Measurements from ENCODE around the gene FRMPD1. TPM values are rescaled to one million over a fixed set of nuclear protein-coding genes. Genes with fewer than 3 reads are reported as not detected.
"Not testable (repeated sequence)": the region's sequence is repeated elsewhere in the genome, so short reads cannot be mapped to it uniquely, and the experiment has no call there.

Gene FRMPD1
- total RNA-seq, 1 donor from 2014 or later: 6.3 TPM

DNA sequence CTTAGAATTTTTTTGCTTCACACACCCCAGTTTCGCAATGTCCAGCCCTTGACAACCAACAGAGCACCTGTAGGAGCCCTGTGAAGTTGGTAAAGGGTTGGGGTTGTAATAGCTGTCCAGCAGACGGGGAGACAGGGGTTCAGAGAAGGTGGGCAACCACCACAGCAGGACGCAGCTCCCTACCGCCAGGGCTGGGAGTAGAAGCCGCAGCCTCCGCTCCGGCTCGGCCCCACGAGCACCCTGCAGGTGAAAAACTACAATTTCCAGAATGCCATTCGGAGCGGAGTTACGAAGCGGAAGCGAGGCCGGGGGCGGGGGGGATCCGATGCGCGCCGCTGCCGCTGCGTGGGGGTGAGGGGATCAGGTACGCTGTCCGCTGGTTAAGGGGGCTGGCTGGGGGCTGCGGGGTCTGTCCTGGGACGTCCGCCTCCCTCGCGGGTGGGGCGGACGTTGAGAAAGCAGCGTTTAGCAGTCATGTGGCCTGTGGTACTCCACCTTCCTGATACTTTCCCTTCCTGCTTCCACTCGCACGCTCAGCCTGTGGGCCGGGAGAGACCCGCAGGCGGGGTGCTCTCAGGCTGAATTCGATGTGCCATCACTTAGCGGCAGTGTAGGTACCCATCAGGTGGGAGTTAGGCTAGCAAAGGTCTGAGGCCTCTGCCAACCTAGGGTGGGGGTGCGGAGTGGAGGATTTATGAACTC is 102.9 kb downstream of the FRMPD1 start, which contains the start of gene TRMT10B:
TSS of gene TRMT10B (plus strand) at position 317 of the 702 bp plus-strand sequence. CDS start 8,127 bp downstream, outside the sequence.
- peak within 1 kb of the TSS; percentile 81 to 87 (median 82) for H3K9ac ChIP-seq (ENCODE audit: low read depth in 1 of 3, low read length in 3 of 3)
- H3K36me3 ChIP-seq (ENCODE audit: control insufficient read depth in 3 of 3, insufficient read depth in 3 of 3, low read length in 3 of 3): no peaks in the 10 kb centered on the region
- no peaks in the 10 kb centered on the region for H3K27me3 ChIP-seq (ENCODE audit: control insufficient read depth in 3 of 3, insufficient read depth in 3 of 3, low read length in 3 of 3)
- peak within 1 kb of the TSS; percentile 88 to 96 (median 94) for H3K4me3 ChIP-seq (ENCODE audit: low read length in 3 of 3)
- no peaks in the 10 kb centered on the region for H3K9me3 ChIP-seq (ENCODE audit: control insufficient read depth in 3 of 3, low read length in 3 of 3)
- peak within 1 kb of the TSS; percentile 26 for H3K27ac ChIP-seq (ENCODE audit: low read depth, low read length)
- peaks cover 9 to 12% (median 12%) of the 10 kb centered on the region in 3 donors for H3K4me1 ChIP-seq (ENCODE audit: control insufficient read depth in 3 of 3, insufficient read depth in 3 of 3, low read length in 3 of 3)

DNA sequence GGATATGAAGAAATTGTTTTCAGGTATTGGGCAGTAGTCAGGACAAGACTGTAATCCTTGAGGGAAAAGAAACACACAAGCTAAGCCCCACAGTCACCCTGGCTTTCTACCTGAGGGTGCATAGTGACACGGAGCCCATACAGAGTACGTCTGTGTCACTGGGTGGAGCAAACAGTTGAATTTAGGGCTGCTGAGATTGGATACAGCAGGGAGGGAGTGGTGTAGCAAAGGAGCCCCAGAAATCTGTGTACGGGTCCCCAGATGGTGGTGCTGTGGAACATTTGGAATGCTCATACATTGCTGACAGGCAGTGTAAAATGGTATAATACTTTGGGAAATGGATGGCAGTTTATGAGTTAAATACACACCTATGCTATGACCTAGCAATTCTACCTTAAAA is 108.0 kb downstream of the FRMPD1 start:
- peaks cover 0 to 2% (median 0%) of the 10 kb centered on the region in 3 donors for H3K36me3 ChIP-seq (ENCODE audit: control insufficient read depth in 3 of 3, insufficient read depth in 3 of 3, low read length in 3 of 3)
- H3K27me3 ChIP-seq (ENCODE audit: control insufficient read depth in 3 of 3, insufficient read depth in 3 of 3, low read length in 3 of 3): no peaks in the 10 kb centered on the region
- H3K27ac ChIP-seq (ENCODE audit: low read depth, low read length): no peak overlapping the region
- H3K9ac ChIP-seq (ENCODE audit: low read depth in 1 of 3, low read length in 3 of 3): no peak overlapping the region
- no peak overlapping the region for H3K4me3 ChIP-seq (ENCODE audit: low read length in 3 of 3)
- H3K9me3 ChIP-seq (ENCODE audit: control insufficient read depth in 3 of 3, low read length in 3 of 3): no peaks in the 10 kb centered on the region
- peaks cover 8 to 9% (median 8%) of the 10 kb centered on the region in 3 donors for H3K4me1 ChIP-seq (ENCODE audit: control insufficient read depth in 3 of 3, insufficient read depth in 3 of 3, low read length in 3 of 3)

- Histone ChIP-seq H3K4me1 (ENCODE audit: control insufficient read depth in 3 of 3, insufficient read depth in 3 of 3, low read length in 3 of 3) (no peaks in the 10 kb centered on the region), H3K36me3 (ENCODE audit: control insufficient read depth in 3 of 3, insufficient read depth in 3 of 3, low read length in 3 of 3) (peaks cover 0 to 6% (median 0%) of the 10 kb centered on the region in 3 donors), H3K9me3 (ENCODE audit: control insufficient read depth in 3 of 3, low read length in 3 of 3) (no peaks in the 10 kb centered on the region), H3K27me3 (ENCODE audit: control insufficient read depth in 3 of 3, insufficient read depth in 3 of 3, low read length in 3 of 3) (no peaks in the 10 kb centered on the region), H3K4me3 (ENCODE audit: low read length in 3 of 3) (no peak overlapping the region), H3K9ac (ENCODE audit: low read depth in 1 of 3, low read length in 3 of 3) (no peak overlapping the region), H3K27ac (ENCODE audit: low read depth, low read length) (no peak overlapping the region)
Measured at GRCh38 chr9:37760416-37761161, 109.8 kb downstream of the FRMPD1 start.

- no peak overlapping the region for H3K4me3 ChIP-seq (ENCODE audit: low read length in 3 of 3)
- H3K9ac ChIP-seq (ENCODE audit: low read depth in 1 of 3, low read length in 3 of 3): no peak overlapping the region
- H3K27ac ChIP-seq (ENCODE audit: low read depth, low read length): no peak overlapping the region
- H3K27me3 ChIP-seq (ENCODE audit: control insufficient read depth in 3 of 3, insufficient read depth in 3 of 3, low read length in 3 of 3): no peaks in the 10 kb centered on the region
- peaks cover 0 to 6% (median 0%) of the 10 kb centered on the region in 3 donors for H3K36me3 ChIP-seq (ENCODE audit: control insufficient read depth in 3 of 3, insufficient read depth in 3 of 3, low read length in 3 of 3)
- no peaks in the 10 kb centered on the region for H3K4me1 ChIP-seq (ENCODE audit: control insufficient read depth in 3 of 3, insufficient read depth in 3 of 3, low read length in 3 of 3)
- no peaks in the 10 kb centered on the region for H3K9me3 ChIP-seq (ENCODE audit: control insufficient read depth in 3 of 3, low read length in 3 of 3)
Measured at GRCh38 chr9:37761511-37761910, 110.8 kb downstream of the FRMPD1 start.

DNA sequence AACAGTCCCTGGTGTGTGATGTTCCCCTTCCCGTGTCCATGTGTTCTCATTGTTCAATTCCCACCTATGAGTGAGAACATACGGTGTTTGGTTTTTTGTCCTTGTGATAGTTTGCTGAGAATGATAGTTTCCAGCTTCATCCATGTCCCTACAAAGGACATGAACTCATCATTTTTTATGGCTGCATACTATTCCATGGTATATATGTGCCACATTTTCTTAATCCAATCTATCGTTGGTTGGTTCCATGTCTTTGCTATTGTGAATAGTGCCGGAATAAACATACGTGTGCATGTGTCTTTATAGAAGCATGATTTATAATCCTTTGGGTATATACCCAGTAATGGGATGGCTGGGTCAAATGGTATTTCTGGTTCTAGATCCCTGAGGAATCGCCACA is 114.5 kb downstream of the FRMPD1 start:
- H3K36me3 ChIP-seq (ENCODE audit: control insufficient read depth in 3 of 3, insufficient read depth in 3 of 3, low read length in 3 of 3): peaks cover 4 to 14% (median 6%) of the 10 kb centered on the region in 3 donors

GRCh38 chr9:37769306-37769705 is 118.6 kb downstream of the FRMPD1 start:
- no peak overlapping the region for H3K4me3 ChIP-seq (ENCODE audit: low read length in 3 of 3)
- no peaks in the 10 kb centered on the region for H3K27me3 ChIP-seq (ENCODE audit: control insufficient read depth in 3 of 3, insufficient read depth in 3 of 3, low read length in 3 of 3)
- no peak overlapping the region for H3K9ac ChIP-seq (ENCODE audit: low read depth in 1 of 3, low read length in 3 of 3)
- H3K27ac ChIP-seq (ENCODE audit: low read depth, low read length): no peak overlapping the region
- H3K9me3 ChIP-seq (ENCODE audit: control insufficient read depth in 3 of 3, low read length in 3 of 3): no peaks in the 10 kb centered on the region
- no peaks in the 10 kb centered on the region for H3K4me1 ChIP-seq (ENCODE audit: control insufficient read depth in 3 of 3, insufficient read depth in 3 of 3, low read length in 3 of 3)
- H3K36me3 ChIP-seq (ENCODE audit: control insufficient read depth in 3 of 3, insufficient read depth in 3 of 3, low read length in 3 of 3): peaks cover 10 to 24% (median 20%) of the 10 kb centered on the region in 3 donors

More for the DNA sequence above, 114.5 kb downstream of the FRMPD1 start:
- not testable (repeated sequence) for H3K4me3 ChIP-seq (ENCODE audit: low read length in 3 of 3); H3K27me3 ChIP-seq (ENCODE audit: control insufficient read depth in 3 of 3, insufficient read depth in 3 of 3, low read length in 3 of 3); H3K27ac ChIP-seq (ENCODE audit: low read depth, low read length); H3K9me3 ChIP-seq (ENCODE audit: control insufficient read depth in 3 of 3, low read length in 3 of 3); H3K9ac ChIP-seq (ENCODE audit: low read depth in 1 of 3, low read length in 3 of 3); H3K4me1 ChIP-seq (ENCODE audit: control insufficient read depth in 3 of 3, insufficient read depth in 3 of 3, low read length in 3 of 3)

- Histone ChIP-seq H3K27me3 (ENCODE audit: control insufficient read depth in 3 of 3, insufficient read depth in 3 of 3, low read length in 3 of 3) (no peaks in the 10 kb centered on the region), H3K9ac (ENCODE audit: low read depth in 1 of 3, low read length in 3 of 3) (no peak overlapping the region), H3K4me1 (ENCODE audit: control insufficient read depth in 3 of 3, insufficient read depth in 3 of 3, low read length in 3 of 3) (no peaks in the 10 kb centered on the region), H3K9me3 (ENCODE audit: control insufficient read depth in 3 of 3, low read length in 3 of 3) (no peaks in the 10 kb centered on the region), H3K4me3 (ENCODE audit: low read length in 3 of 3) (no peak overlapping the region), H3K27ac (ENCODE audit: low read depth, low read length) (no peak overlapping the region), H3K36me3 (ENCODE audit: control insufficient read depth in 3 of 3, insufficient read depth in 3 of 3, low read length in 3 of 3) (peaks cover 11 to 26% (median 23%) of the 10 kb centered on the region in 3 donors)
Measured at GRCh38 chr9:37769995-37770394, 119.2 kb downstream of the FRMPD1 start.

- no peaks in the 10 kb centered on the region for H3K9me3 ChIP-seq (ENCODE audit: control insufficient read depth in 3 of 3, low read length in 3 of 3)
- no peaks in the 10 kb centered on the region for H3K4me1 ChIP-seq (ENCODE audit: control insufficient read depth in 3 of 3, insufficient read depth in 3 of 3, low read length in 3 of 3)
- H3K27ac ChIP-seq (ENCODE audit: low read depth, low read length): no peak overlapping the region
- H3K27me3 ChIP-seq (ENCODE audit: control insufficient read depth in 3 of 3, insufficient read depth in 3 of 3, low read length in 3 of 3): no peaks in the 10 kb centered on the region
- H3K36me3 ChIP-seq (ENCODE audit: control insufficient read depth in 3 of 3, insufficient read depth in 3 of 3, low read length in 3 of 3): peaks cover 21 to 63% (median 49%) of the 10 kb centered on the region in 3 donors
- no peak overlapping the region for H3K4me3 ChIP-seq (ENCODE audit: low read length in 3 of 3)
- no peak overlapping the region for H3K9ac ChIP-seq (ENCODE audit: low read depth in 1 of 3, low read length in 3 of 3)
Measured at GRCh38 chr9:37775216-37775919, 124.6 kb downstream of the FRMPD1 start.

DNA sequence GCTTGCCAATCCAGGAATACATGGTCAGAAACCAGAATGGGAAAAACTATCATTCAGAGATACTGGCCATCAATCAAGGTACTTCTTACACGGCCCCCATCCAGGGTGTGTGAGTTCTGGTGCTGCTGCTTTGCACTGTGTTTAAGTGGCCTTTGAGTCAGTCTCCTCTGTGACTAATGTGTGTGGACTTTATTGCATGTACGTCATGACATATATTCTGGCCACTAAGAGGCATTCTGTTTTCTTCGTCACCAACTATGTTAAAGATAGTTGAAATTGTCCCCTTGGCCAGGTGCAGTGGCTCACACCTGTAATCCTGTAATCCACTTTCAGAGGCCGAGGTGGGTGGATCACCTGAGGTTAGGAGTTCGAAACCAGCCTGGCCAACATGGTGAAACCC is 125.6 kb downstream of the FRMPD1 start:
- H3K4me1 ChIP-seq (ENCODE audit: control insufficient read depth in 3 of 3, insufficient read depth in 3 of 3, low read length in 3 of 3): no peaks in the 10 kb centered on the region
- H3K9ac ChIP-seq (ENCODE audit: low read depth in 1 of 3, low read length in 3 of 3): no peak overlapping the region
- H3K4me3 ChIP-seq (ENCODE audit: low read length in 3 of 3): no peak overlapping the region
- H3K9me3 ChIP-seq (ENCODE audit: control insufficient read depth in 3 of 3, low read length in 3 of 3): no peaks in the 10 kb centered on the region
- H3K27me3 ChIP-seq (ENCODE audit: control insufficient read depth in 3 of 3, insufficient read depth in 3 of 3, low read length in 3 of 3): no peaks in the 10 kb centered on the region
- no peak overlapping the region for H3K27ac ChIP-seq (ENCODE audit: low read depth, low read length)
- peaks cover 19 to 66% (median 49%) of the 10 kb centered on the region in 3 donors for H3K36me3 ChIP-seq (ENCODE audit: control insufficient read depth in 3 of 3, insufficient read depth in 3 of 3, low read length in 3 of 3)
